Measurements from ENCODE around the gene SPTBN5. TPM values are rescaled to one million over a fixed set of nuclear protein-coding genes. Genes with fewer than 3 reads are reported as not detected.

Gene SPTBN5
- total and polyA plus RNA-seq, 2 donors (not counting 1 experiment from before 2014, with no cell fraction given) = 0.55 to 1.4 TPM

GRCh38 chr15:41885841-41886240 is 8.0 kb downstream of the SPTBN5 start:
- Mint-ChIP-seq H3K4me1 (peaks cover 40% of the 10 kb centered on the region), H3K4me3 (no peak overlapping the region), H3K27me3 (peaks cover 11% of the 10 kb centered on the region), H3K27ac (no peak overlapping the region), H3K9me3 (ENCODE audit: insufficient read depth) (no peaks in the 10 kb centered on the region)
- ChIA-PET CTCF (interaction anchor here (11.0 kb wide), 1 partner anchor 17 kb away, joined by 81 read pairs; no protein-coding TSS in a partner anchor), POLR2A (no interaction called here)
- Histone ChIP-seq H3K36me3 (replicated peaks in 1 of 2; ENCODE audit: control extremely low read depth in 1 of 2, control insufficient read depth in 1 of 2, extremely low read depth in 1 of 2, insufficient read depth in 2 of 2, low read length in 1 of 2) (no peaks in the 10 kb centered on the region), H3K4me3 (ENCODE audit: control extremely low read depth in 1 of 5, extremely low read depth in 1 of 5, insufficient read depth in 1 of 5, low read depth in 2 of 5, low read length in 4 of 5) (no peak overlapping the region), H3K4me1 (ENCODE audit: control insufficient read depth in 2 of 2, insufficient read depth in 2 of 2, low read length in 2 of 2) (peaks cover 32 to 40% of the 10 kb centered on the region in 2 donors), H3K79me2 (ENCODE audit: control insufficient read depth, insufficient read depth, low read length) (no peaks in the 10 kb centered on the region), H3K27ac (ENCODE audit: low read length in 2 of 2) (no peak overlapping the region), H4K20me1 (ENCODE audit: control insufficient read depth, insufficient read depth, low read length, poor library complexity, severe bottlenecking) (no peaks in the 10 kb centered on the region), H3K27me3 (replicated peaks in 1 of 4; ENCODE audit: control extremely low read depth in 1 of 4, control insufficient read depth in 3 of 4, insufficient read depth in 4 of 4, low read length in 3 of 4) (peaks cover 0 to 17% (median 2%) of the 10 kb centered on the region in 4 experiments), H3K9ac (ENCODE audit: low read length) (no peak overlapping the region), H2AFZ (ENCODE audit: insufficient read depth, low read depth, low read length, poor library complexity, severe bottlenecking) (no peak overlapping the region), H3K4me2 (replicated peaks; ENCODE audit: low read depth, low read length, poor library complexity, severe bottlenecking) (no peak overlapping the region), H3K9me3 (ENCODE audit: control extremely low read depth in 1 of 3, control insufficient read depth in 2 of 3, insufficient read depth in 1 of 3, low read length in 2 of 3) (peaks cover 0 to 15% (median 0%) of the 10 kb centered on the region in 3 donors)
- DNase-seq = no peak
- intact Hi-C loops (cut with micrococcal nuclease) = no loop called here
- WGBS (ENCODE audit: insufficient coverage) = 97% methylated on average over 14 of the region's 14 CpGs
- no peak for ATAC-seq (ENCODE audit: low read depth)
- TF ChIP-seq EZH2 (IDR thresholded peaks at IDR 0.05; ENCODE audit: borderline replicate concordance, insufficient read depth, low read depth, low read length, poor library complexity, severe bottlenecking) (no peak), CTCF (IDR thresholded peaks at IDR 0.05) (no peak)

- Histone ChIP-seq H3K9me3 (ENCODE audit: control extremely low read depth in 1 of 3, control insufficient read depth in 2 of 3, insufficient read depth in 1 of 3, low read length in 2 of 3) (peaks cover 0 to 15% (median 0%) of the 10 kb centered on the region in 3 donors), H3K79me2 (ENCODE audit: control insufficient read depth, insufficient read depth, low read length) (no peaks in the 10 kb centered on the region), H3K4me3 (ENCODE audit: control extremely low read depth in 1 of 5, extremely low read depth in 1 of 5, insufficient read depth in 1 of 5, low read depth in 2 of 5, low read length in 4 of 5) (no peak overlapping the region), H3K36me3 (replicated peaks in 1 of 2; ENCODE audit: control extremely low read depth in 1 of 2, control insufficient read depth in 1 of 2, extremely low read depth in 1 of 2, insufficient read depth in 2 of 2, low read length in 1 of 2) (no peaks in the 10 kb centered on the region), H3K27me3 (replicated peaks in 1 of 4; ENCODE audit: control extremely low read depth in 1 of 4, control insufficient read depth in 3 of 4, insufficient read depth in 4 of 4, low read length in 3 of 4) (peaks cover 0 to 19% (median 3%) of the 10 kb centered on the region in 4 experiments), H3K27ac (ENCODE audit: low read length in 2 of 2) (no peak overlapping the region), H3K4me1 (ENCODE audit: control insufficient read depth in 2 of 2, insufficient read depth in 2 of 2, low read length in 2 of 2) (peaks cover 32 to 40% of the 10 kb centered on the region in 2 donors), H3K9ac (ENCODE audit: low read length) (no peak overlapping the region), H4K20me1 (ENCODE audit: control insufficient read depth, insufficient read depth, low read length, poor library complexity, severe bottlenecking) (no peaks in the 10 kb centered on the region), H3K4me2 (replicated peaks; ENCODE audit: low read depth, low read length, poor library complexity, severe bottlenecking) (no peak overlapping the region), H2AFZ (ENCODE audit: insufficient read depth, low read depth, low read length, poor library complexity, severe bottlenecking) (no peak overlapping the region)
- H3K27ac Mint-ChIP-seq = no peak overlapping the region
- no peak for DNase-seq
- no peaks in the 10 kb centered on the region for H3K9me3 Mint-ChIP-seq (ENCODE audit: insufficient read depth)
- ChIA-PET POLR2A (no interaction called here), CTCF (interaction anchor here (1.7 kb wide), 1 partner anchor 10 kb away, joined by 3 read pairs; no protein-coding TSS in a partner anchor)
- H3K4me3 Mint-ChIP-seq = no peak overlapping the region
- no peak for ATAC-seq (ENCODE audit: low read depth)
- H3K27me3 Mint-ChIP-seq = peaks cover 16% of the 10 kb centered on the region
- H3K4me1 Mint-ChIP-seq = peaks cover 39% of the 10 kb centered on the region
- intact Hi-C loops (cut with micrococcal nuclease) = no loop called here
- TF ChIP-seq CTCF (IDR thresholded peaks at IDR 0.05) = no peak
- TF ChIP-seq EZH2 (IDR thresholded peaks at IDR 0.05; ENCODE audit: borderline replicate concordance, insufficient read depth, low read depth, low read length, poor library complexity, severe bottlenecking) = no peak
Measured at GRCh38 chr15:41885321-41885720, 8.5 kb downstream of the SPTBN5 start.

Data from B cell (primary cell).